ENCODE data around the gene OS9. TPM values are rescaled to one million over a fixed set of nuclear protein-coding genes. Genes with fewer than 3 reads are reported as not detected.

Gene OS9
- total RNA-seq, 4 donors from 2014 or later = 120 to 390 (median 277) TPM

DNA sequence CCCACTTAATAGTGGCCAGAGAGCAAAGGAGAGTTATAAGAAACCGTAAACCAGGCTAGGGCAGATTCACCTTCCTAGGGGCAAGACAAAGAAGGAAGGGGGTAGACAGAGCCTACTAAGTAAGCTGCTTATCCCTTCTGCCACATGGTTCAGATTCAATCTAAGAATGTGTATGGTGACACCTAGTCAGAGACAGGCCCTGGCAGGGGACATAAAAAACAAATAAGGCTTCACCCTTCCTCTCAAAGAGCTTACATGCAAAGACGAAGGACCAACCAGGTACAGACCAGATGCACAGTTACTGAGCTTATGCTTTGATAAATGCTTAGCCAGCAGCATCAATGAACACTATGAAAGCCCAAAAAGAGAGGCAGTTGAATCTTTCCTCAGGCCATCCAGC, 68.5 kb downstream of the OS9 start:
- TF ChIP-seq, protein P1, sequence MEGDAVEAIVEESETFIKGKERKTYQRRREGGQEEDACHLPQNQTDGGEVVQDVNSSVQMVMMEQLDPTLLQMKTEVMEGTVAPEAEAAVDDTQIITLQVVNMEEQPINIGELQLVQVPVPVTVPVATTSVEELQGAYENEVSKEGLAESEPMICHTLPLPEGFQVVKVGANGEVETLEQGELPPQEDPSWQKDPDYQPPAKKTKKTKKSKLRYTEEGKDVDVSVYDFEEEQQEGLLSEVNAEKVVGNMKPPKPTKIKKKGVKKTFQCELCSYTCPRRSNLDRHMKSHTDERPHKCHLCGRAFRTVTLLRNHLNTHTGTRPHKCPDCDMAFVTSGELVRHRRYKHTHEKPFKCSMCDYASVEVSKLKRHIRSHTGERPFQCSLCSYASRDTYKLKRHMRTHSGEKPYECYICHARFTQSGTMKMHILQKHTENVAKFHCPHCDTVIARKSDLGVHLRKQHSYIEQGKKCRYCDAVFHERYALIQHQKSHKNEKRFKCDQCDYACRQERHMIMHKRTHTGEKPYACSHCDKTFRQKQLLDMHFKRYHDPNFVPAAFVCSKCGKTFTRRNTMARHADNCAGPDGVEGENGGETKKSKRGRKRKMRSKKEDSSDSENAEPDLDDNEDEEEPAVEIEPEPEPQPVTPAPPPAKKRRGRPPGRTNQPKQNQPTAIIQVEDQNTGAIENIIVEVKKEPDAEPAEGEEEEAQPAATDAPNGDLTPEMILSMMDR (IDR thresholded peaks at IDR 0.05; ENCODE audit: low read depth) = no peak

- TF ChIP-seq, protein P1 (IDR thresholded peaks at IDR 0.05; ENCODE audit: low read depth) = no peak
Observed at GRCh38 chr12:57763881-57764661, 70.1 kb downstream of the OS9 start.

DNA sequence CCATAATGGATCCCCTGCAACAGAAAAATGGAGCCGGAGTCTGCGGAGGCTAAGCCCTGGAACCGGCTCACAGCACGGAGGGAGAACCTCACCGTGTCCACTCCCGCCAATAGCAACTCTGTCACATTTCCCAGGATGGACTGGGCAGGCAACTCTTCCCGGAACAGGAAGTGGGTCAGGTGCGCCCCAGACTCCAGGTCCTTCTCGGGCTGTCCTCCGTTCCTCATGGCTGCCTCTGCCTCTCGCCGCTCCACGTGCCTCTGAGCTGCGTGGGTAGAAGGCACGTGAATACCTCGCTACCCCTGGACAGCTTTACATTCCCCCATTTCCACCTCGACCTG, 70.7 kb downstream of the OS9 start:
- TF ChIP-seq, protein P1 (IDR thresholded peaks at IDR 0.05; ENCODE audit: low read depth) = no peak

DNA sequence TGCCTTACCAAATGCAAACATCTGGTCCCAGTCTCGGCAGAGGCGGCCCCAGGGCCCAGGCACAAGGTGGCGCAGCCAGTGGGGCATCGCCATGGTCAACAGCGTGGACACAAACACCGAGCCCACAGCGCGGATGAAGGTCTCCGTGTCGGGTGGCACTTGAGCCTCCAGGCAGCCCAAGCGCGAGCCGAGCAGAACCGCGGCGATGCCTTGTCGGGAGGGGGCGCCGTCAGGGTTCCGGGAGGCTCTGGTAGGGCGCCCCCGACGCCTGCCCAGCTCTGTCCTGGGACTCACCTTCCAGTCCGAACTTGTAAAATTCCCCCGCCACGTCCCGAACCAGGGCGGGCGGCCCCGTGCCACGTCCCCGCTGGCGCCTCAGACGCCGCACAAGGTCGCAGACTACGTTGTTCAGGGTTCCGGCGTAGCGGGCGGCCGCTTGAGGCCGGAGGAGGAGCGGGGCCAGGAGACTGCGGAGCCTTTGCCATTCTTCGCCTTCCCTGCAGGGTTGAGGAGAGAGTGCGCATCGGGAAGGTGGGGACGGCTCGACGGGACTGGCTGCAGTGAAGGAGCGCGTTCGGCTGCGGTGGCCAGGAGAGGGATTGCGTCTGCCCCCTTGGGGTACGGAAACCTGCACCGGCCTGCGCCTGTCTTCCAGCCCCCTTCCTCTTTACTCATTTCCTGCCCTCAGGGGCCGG, 71.2 kb downstream of the OS9 start:
- TF ChIP-seq, protein P1 (IDR thresholded peaks at IDR 0.05; ENCODE audit: low read depth) = no peak

DNA sequence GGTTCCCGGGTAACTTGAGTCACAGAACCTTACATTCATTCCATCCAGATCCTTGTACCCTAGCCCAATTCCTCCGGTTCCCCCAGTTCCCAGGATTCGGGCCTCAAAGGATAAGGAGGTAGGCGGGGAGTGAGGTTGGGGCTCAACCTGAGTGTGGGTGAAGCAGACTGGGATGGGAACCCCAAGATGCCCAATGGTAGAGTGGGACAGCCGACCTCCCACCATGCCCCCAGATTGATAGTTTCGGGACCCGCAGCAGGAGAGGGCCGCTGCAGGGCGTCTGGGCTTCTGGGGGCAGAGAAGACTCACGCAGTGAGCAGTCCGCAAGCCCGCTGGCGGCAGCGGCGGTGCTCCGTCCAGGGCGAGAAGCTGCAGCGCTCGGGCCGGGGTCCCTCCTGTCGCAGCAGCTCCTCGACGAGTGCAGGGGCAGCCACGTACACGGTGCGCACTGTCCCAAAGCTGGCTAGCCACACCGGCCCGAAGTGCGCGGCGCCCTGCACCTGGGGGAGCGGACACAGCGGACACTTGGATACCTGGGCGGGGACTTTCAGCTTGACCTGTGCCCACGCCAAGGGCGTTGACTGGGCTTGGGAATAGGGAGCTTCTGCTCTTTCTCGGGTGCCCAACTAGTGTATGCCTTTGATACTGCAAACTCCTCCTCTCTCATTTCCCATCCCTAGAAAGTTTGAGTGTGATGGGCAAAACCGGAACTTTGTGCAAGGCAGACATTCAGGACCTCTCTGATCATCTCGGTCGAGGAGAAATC, 71.9 kb downstream of the OS9 start:
- TF ChIP-seq, protein P1 (IDR thresholded peaks at IDR 0.05; ENCODE audit: low read depth) = no peak

GRCh38 chr12:57766464-57767304, 72.8 kb downstream of the OS9 start, which contains the start of gene CYP27B1:
TSS of gene CYP27B1 (minus strand) at chr12:57767078. CDS start at chr12:57767041, 37 bp downstream.
- TF ChIP-seq, protein P1 (IDR thresholded peaks at IDR 0.05; ENCODE audit: low read depth) = no peak
